ENCODE results near the gene TESK2.

Gene TESK2

DNA sequence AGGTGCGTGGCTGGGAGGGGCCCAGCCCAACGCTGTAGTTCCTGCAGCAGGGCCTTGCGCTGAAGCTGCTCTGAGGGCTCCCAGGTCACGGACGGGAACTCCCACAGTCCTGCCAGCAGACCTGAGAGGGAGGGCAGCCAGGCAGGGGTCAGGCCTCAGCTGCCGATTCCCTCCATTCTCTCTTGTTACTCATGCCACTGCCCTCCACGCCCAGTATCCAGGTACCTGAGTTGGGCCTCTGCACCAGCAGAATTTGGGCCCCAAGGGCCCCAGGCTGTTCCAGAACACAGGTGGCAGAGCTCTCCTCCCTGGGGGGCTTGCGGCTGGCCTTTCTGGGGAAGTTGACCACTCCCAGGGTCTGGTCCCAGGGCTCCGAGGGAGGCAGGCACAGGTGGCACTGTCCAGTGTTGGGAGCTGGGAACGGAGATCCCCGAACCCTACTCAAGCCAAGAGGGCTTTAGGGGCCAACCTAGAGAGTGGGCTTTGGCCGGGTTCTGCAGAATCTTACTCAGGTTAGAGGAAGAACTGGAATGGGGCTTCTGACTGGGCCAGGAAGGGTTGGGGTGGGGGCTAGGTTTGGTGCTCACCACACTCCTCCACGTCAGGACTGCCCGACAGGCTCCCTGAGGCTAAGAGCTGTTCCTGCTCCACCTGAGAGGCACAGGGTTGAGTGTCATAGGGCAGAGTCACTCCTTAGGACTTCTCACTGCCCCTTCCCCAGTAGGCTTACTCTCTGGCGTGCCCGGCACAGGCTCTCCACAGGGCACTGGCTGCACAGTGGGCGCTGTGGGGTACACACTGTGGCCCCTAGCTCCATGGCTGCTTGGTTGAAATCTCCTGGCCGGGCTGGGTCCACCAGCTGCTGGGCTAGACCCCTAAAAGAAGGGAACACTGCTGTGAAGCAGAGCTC is 159.3 kb downstream of the TESK2 start:
- Histone ChIP-seq H3K4me1 (ENCODE audit: low read depth, poor library complexity, severe bottlenecking) (peaks cover 29% of the 10 kb centered on the region), H3K27me3 (ENCODE audit: insufficient read depth, low read depth) (no peaks in the 10 kb centered on the region), H3K27ac (no peak overlapping the region), H3K4me2 (no peak overlapping the region), H2AFZ (ENCODE audit: low read depth) (no peak overlapping the region), H3K4me3 (IDR thresholded peaks at IDR 0.05; ENCODE audit: insufficient read depth, low read depth, low read length) (no peak overlapping the region), H3K79me2 (ENCODE audit: insufficient read depth, low read depth) (peaks cover 13% of the 10 kb centered on the region), H3K36me3 (ENCODE audit: insufficient read depth) (no peaks in the 10 kb centered on the region), H3K9ac (no peak overlapping the region), H4K20me1 (ENCODE audit: insufficient read depth) (no peaks in the 10 kb centered on the region)
- TF ChIP-seq, protein P1, sequence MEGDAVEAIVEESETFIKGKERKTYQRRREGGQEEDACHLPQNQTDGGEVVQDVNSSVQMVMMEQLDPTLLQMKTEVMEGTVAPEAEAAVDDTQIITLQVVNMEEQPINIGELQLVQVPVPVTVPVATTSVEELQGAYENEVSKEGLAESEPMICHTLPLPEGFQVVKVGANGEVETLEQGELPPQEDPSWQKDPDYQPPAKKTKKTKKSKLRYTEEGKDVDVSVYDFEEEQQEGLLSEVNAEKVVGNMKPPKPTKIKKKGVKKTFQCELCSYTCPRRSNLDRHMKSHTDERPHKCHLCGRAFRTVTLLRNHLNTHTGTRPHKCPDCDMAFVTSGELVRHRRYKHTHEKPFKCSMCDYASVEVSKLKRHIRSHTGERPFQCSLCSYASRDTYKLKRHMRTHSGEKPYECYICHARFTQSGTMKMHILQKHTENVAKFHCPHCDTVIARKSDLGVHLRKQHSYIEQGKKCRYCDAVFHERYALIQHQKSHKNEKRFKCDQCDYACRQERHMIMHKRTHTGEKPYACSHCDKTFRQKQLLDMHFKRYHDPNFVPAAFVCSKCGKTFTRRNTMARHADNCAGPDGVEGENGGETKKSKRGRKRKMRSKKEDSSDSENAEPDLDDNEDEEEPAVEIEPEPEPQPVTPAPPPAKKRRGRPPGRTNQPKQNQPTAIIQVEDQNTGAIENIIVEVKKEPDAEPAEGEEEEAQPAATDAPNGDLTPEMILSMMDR (conservative IDR thresholded peaks at IDR 0.05; ENCODE audit: low read depth, low read length), result no peak

DNA sequence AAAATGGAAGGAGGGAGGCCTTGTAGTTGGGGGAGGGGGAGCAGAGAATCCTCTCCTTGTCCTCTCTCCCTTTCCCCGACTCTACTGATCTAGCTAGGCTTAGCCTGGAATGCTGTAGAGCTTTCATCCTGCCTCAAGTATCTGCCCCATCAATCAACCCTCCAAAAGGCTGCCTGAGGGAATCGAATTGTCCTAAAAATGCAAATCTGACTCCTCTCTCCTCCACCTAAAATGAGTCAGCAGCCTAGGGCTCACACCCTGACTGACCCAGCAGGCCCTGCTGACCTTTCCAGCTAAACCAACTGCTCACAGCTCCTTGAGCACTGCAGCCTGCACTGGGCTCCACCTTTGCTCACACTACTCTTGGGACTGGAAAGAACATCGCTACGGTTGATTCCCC is 161.5 kb downstream of the TESK2 start:
- H3K36me3 ChIP-seq (ENCODE audit: insufficient read depth), result no peaks in the 10 kb centered on the region
- H3K27ac ChIP-seq, result no peak overlapping the region
- peaks cover 24% of the 10 kb centered on the region for H3K4me1 ChIP-seq (ENCODE audit: low read depth, poor library complexity, severe bottlenecking)
- no peaks in the 10 kb centered on the region for H4K20me1 ChIP-seq (ENCODE audit: insufficient read depth)
- peaks cover 13% of the 10 kb centered on the region for H3K79me2 ChIP-seq (ENCODE audit: insufficient read depth, low read depth)
- H3K27me3 ChIP-seq (ENCODE audit: insufficient read depth, low read depth), result no peaks in the 10 kb centered on the region
- TF ChIP-seq, protein P1 (conservative IDR thresholded peaks at IDR 0.05; ENCODE audit: low read depth, low read length), result no peak
- H3K4me3 ChIP-seq (IDR thresholded peaks at IDR 0.05; ENCODE audit: insufficient read depth, low read depth, low read length), result no peak overlapping the region
- H2AFZ ChIP-seq (ENCODE audit: low read depth), result no peak overlapping the region
- H3K4me2 ChIP-seq, result no peak overlapping the region; the same call in 1 of the 2 replicates
- no peak overlapping the region for H3K9ac ChIP-seq

DNA sequence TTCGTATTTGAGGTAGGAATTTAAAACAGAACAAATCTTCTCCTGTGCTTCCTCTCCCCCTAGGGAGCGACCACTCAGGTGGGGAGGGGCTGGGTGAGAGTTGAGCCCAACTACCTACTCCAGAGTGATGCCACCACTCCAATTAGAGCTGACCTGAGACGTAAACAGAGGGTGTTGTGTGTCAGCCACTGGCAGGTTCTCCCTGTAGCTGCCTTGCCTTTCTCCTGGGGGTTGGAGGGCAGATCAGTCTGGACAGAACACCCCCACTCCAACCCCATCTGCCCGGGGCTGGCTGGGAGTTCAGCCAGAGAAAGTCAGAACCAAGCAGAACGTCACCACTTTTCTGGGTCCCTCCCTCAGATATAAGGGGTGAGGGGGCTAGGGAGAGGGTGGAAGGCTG is 162.3 kb downstream of the TESK2 start:
- TF ChIP-seq, protein P1 (conservative IDR thresholded peaks at IDR 0.05; ENCODE audit: low read depth, low read length), result no peak

DNA sequence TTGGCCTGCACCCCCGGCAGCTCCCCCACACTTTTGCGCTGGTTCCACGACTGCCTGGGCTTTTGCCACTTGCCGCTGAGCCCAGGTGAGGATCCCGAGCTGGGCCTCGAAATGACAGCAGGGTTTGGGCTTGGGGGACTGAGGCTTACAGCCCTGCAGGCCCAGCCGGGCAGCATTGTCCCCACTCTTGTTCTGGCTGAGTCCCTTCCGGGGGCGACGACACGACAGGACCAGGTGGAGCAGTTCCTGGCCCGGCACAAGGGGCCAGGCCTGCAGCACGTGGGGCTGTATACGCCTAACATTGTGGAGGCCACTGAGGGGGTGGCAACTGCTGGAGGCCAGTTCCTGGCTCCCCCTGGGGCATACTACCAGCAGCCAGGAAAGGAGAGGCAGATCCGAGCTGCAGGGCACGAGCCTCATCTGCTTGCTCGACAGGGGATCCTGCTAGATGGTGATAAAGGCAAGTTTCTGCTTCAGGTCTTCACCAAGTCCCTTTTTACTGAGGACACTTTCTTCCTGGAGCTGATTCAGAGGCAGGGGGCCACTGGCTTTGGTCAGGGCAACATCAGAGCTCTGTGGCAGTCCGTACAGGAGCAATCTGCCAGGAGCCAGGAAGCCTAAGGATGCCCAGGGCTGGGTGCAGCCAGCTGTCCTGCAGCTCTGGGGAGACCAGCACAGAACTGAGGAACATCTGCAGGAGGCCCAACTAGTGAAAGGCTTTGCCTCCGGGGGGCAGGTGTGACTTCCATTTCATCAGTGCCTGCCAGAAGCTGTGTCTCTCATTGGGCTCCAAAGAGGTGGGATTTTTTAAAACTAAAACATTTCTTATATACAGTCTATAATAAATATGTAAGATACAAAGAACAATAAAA is 163.1 kb downstream of the TESK2 start:
- H3K27me3 ChIP-seq (ENCODE audit: insufficient read depth, low read depth), result no peaks in the 10 kb centered on the region
- H3K4me3 ChIP-seq (IDR thresholded peaks at IDR 0.05; ENCODE audit: insufficient read depth, low read depth, low read length), result no peak overlapping the region
- no peaks in the 10 kb centered on the region for H4K20me1 ChIP-seq (ENCODE audit: insufficient read depth)
- peak overlapping the region; percentile 83 for H3K9ac ChIP-seq
- H3K4me1 ChIP-seq (ENCODE audit: low read depth, poor library complexity, severe bottlenecking), result peaks cover 24% of the 10 kb centered on the region
- TF ChIP-seq, protein P1 (conservative IDR thresholded peaks at IDR 0.05; ENCODE audit: low read depth, low read length), result no peak
- H3K27ac ChIP-seq, result peak overlapping the region; percentile 60; the same call in 1 of the 2 replicates
- peak overlapping the region; percentile 94 for H3K4me2 ChIP-seq
- H3K36me3 ChIP-seq (ENCODE audit: insufficient read depth), result no peaks in the 10 kb centered on the region
- H2AFZ ChIP-seq (ENCODE audit: low read depth), result 0 out of 2 replicates have a peak overlapping the region, but pooled peaks have one; percentile 81
- peaks cover 13% of the 10 kb centered on the region for H3K79me2 ChIP-seq (ENCODE audit: insufficient read depth, low read depth)

More for the DNA sequence above, 162.3 kb downstream of the TESK2 start:
- peak overlapping the region; percentile 94 for H3K4me2 ChIP-seq
- H3K4me1 ChIP-seq (ENCODE audit: low read depth, poor library complexity, severe bottlenecking), result peaks cover 24% of the 10 kb centered on the region
- H3K27me3 ChIP-seq (ENCODE audit: insufficient read depth, low read depth), result no peaks in the 10 kb centered on the region
- no peaks in the 10 kb centered on the region for H4K20me1 ChIP-seq (ENCODE audit: insufficient read depth)
- H3K79me2 ChIP-seq (ENCODE audit: insufficient read depth, low read depth), result peaks cover 13% of the 10 kb centered on the region
- no peak overlapping the region for H3K9ac ChIP-seq
- H3K4me3 ChIP-seq (IDR thresholded peaks at IDR 0.05; ENCODE audit: insufficient read depth, low read depth, low read length), result no peak overlapping the region
- no peaks in the 10 kb centered on the region for H3K36me3 ChIP-seq (ENCODE audit: insufficient read depth)
- no peak overlapping the region for H2AFZ ChIP-seq (ENCODE audit: low read depth)
- no peak overlapping the region for H3K27ac ChIP-seq
